Hepatocyte (in vitro differentiated cells): ENCODE data around the gene STK32C.

ENCODE experiments used
- EZH2 ChIP-seq: fragments of 200-600 bp; sonication (generic); IDR thresholded peaks from 2 replicates; pipeline ENCODE4 v1.6.1; 2016; ENCODE audit warnings: antibody characterized with exemption, mild to moderate bottlenecking, borderline replicate concordance
- TF ChIP-seq, protein P1 (sequence below): fragments of 200-600 bp; sonication (generic); IDR thresholded peaks from 2 replicates; pipeline ENCODE4 v1.5.1; 2016; ENCODE audit warnings: antibody characterized with exemption, mild to moderate bottlenecking; ENCODE audit not compliant: poor library complexity

DNA sequence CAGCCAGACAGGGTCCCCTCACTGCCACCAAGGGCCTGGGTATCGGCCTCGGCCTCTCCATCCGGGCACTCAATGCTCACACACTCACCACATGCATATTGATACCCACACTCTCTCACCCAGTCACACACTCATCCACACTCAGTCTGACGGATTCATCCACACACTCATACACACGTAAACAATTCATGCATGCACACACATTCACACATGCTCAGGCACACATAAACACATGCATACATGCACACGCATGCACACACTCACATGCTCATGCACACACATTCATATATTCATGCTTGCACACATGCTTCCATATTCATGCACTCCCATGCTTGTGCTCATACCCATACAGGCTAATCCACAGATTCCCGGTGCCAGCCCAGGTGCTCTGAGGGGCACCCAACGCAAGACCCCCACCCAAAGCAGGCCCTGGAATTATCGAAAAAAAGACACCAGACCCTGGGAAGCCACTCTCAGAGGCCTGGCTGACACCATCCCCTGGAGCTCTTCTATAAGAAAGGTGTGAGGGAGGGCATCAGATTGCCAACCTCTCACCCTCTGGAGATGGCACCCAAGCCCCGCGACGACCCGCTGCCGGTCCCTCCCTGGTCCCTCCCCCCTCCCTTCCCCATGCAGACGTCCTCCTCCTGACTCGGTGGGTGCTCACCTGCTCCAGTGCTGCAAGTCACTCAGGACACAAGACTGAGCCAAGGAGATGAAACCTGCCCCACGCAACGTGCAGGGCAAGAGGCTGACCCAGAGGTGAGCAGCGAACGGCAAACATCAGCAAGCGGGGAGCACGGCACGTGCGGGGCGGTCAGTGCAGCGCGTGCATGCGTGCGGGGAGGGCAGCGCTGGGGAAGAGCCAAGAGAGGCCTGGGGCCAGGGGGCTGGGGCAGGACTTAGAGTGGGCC, 15.2 kb downstream of the STK32C start:
- TF ChIP-seq, protein P1, sequence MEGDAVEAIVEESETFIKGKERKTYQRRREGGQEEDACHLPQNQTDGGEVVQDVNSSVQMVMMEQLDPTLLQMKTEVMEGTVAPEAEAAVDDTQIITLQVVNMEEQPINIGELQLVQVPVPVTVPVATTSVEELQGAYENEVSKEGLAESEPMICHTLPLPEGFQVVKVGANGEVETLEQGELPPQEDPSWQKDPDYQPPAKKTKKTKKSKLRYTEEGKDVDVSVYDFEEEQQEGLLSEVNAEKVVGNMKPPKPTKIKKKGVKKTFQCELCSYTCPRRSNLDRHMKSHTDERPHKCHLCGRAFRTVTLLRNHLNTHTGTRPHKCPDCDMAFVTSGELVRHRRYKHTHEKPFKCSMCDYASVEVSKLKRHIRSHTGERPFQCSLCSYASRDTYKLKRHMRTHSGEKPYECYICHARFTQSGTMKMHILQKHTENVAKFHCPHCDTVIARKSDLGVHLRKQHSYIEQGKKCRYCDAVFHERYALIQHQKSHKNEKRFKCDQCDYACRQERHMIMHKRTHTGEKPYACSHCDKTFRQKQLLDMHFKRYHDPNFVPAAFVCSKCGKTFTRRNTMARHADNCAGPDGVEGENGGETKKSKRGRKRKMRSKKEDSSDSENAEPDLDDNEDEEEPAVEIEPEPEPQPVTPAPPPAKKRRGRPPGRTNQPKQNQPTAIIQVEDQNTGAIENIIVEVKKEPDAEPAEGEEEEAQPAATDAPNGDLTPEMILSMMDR: no peak
- no peak for TF ChIP-seq EZH2
